ENCODE data around the gene MAML3.

DNA sequence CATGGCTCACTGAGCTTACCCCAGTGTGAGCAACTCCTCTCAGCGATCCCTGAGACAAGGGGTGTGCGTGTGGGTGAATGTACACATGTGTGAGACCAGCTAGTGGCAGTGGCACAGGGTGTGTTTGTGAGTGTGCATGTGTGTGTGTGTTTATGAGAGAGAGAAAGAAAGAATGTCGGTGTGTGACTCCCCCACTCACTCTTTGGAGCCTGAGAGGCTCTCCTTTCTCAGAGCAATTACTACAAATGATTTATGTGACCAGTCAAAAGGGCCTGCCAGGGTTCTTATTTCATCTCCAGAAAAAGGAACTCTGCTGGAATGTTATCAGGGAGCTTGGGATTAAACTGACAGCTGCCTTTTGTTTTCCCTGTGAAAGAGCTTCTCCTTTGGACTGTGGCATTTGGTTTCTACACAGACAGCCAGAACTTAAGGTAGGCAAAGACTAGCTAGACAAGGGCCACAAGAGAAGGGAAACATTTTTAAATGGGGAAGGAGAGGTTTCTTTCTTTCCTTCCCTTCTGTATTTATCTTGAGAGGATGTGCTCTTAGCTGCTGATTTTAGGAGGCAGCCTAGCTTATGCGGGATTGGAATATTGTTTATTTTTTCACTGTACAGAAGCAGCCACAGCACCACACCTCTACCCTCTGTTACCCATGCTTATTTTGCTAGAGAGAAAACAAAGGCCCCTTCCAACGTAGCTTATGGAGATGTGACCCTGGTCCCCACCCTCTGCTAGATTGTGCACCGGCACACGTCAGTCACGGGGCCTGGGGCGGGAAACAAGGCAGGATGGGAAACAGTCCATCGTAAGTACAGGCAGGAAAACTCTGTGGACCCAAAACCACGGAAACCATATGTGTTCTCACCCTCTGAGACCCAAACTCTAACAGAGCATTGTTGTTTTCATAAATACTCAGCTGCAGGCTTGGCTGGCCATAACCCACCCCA, 344.9 kb downstream of the MAML3 start:
- TF ChIP-seq FOXP2 (optimal IDR thresholded peaks at IDR 0.05; ENCODE audit: borderline replicate concordance, extremely low read depth, extremely low read length, insufficient read depth) = no peak
- no peak for TF ChIP-seq POLR2AphosphoS5 (IDR thresholded peaks at IDR 0.05; ENCODE audit: low read depth, low read length)
